MM.1S (cell line): Measurements from ENCODE around the gene LACRT.

Experiments used
- CTCF ChIP-seq: fragments of 300-600 bp; sonication (generic); IDR thresholded peaks from 2 replicates; pipeline ENCODE4 v1.5.1; 2016; ENCODE audit warnings: antibody characterized with exemption, low read length, mixed read lengths
- EZH2 ChIP-seq: fragments of 300-600 bp; sonication (generic); optimal IDR thresholded peaks from 2 replicates; pipeline ENCODE3; 2017; ENCODE audit warnings: low read depth, mild to moderate bottlenecking, antibody characterized with exemption, low read length, mixed read lengths
- EZH2phosphoT487 ChIP-seq: fragments of 300-600 bp; sonication (generic); IDR thresholded peaks from 2 replicates; pipeline ENCODE4 v1.6.1; 2018; ENCODE audit warnings: antibody characterized with exemption, low read length

GRCh38 chr12:54641089-54641488 lies 6.4 kb upstream of the LACRT start:
- no peak for TF ChIP-seq CTCF
- TF ChIP-seq EZH2, result no peak
- no peak for TF ChIP-seq EZH2phosphoT487
